Measurements from ENCODE around the gene GPR171. TPM values are rescaled to one million over a fixed set of nuclear protein-coding genes. Genes with fewer than 3 reads are reported as not detected.

GPR171 gene
- total RNA-seq, 2 experiments from 2014 or later = not detected

- CTCF ChIA-PET (ENCODE audit: unreplicated experiment) = no interaction called here
- BruUV-seq (replicated peaks) = no TSS peak
These were observed 36.9 kb downstream of the GPR171 start for GRCh38 chr3:151166161-151166560.

GRCh38 chr3:151165226-151165625 lies 37.8 kb downstream of the GPR171 start:
- CTCF ChIA-PET (ENCODE audit: unreplicated experiment) = no interaction called here
- no peaks in the 10 kb centered on the region for H3K9me2 ChIP-seq (ENCODE audit: insufficient read depth, low read length)
- DNase-seq (ENCODE audit: low spot score) = no peak
- no peak overlapping the region for H3K27ac ChIP-seq (ENCODE audit: low read depth, low read length, poor library complexity, severe bottlenecking)
- H3K4me3 ChIP-seq (ENCODE audit: low read depth, low read length, poor library complexity, severe bottlenecking) = no peak overlapping the region
- no peaks in the 10 kb centered on the region for H3K79me2 ChIP-seq (ENCODE audit: insufficient read depth, low read depth, low read length)
- peaks cover 10% of the 10 kb centered on the region; the same call in 1 of the 2 replicates for H3K36me3 ChIP-seq (ENCODE audit: insufficient read depth, low read length)
- H3K4me1 ChIP-seq (ENCODE audit: insufficient read depth, low read length, poor library complexity, severe bottlenecking) = peaks cover 11% of the 10 kb centered on the region
- H4K20me1 ChIP-seq (ENCODE audit: insufficient read depth, low read length) = no peaks in the 10 kb centered on the region
- intact Hi-C loops (cut with micrococcal nuclease; ENCODE audit: unreplicated experiment) = loop anchor here (5.0 kb wide), 1 partner anchor 672 kb away; no protein-coding TSS in a partner anchor
- POLR2A ChIA-PET = no interaction called here
- no peak for TF ChIP-seq CTCF (conservative IDR thresholded peaks at IDR 0.05; ENCODE audit: low read length)
- TF ChIP-seq EZH2phosphoT487 (IDR thresholded peaks at IDR 0.05; ENCODE audit: borderline replicate concordance, low read depth, low read length) = no peak
- H2AFZ ChIP-seq (ENCODE audit: low read length) = no peak overlapping the region
- no TSS peak for BruUV-seq (replicated peaks)
- H3K4me2 ChIP-seq (ENCODE audit: low read length) = no peak overlapping the region
- no peaks in the 10 kb centered on the region for H3K9me3 ChIP-seq (ENCODE audit: low read length)

More at GRCh38 chr3:151166161-151166560, 36.9 kb downstream of the GPR171 start:
- Histone ChIP-seq H4K20me1 (ENCODE audit: insufficient read depth, low read length) (no peaks in the 10 kb centered on the region), H3K79me2 (ENCODE audit: insufficient read depth, low read depth, low read length) (no peaks in the 10 kb centered on the region), H3K4me1 (ENCODE audit: insufficient read depth, low read length, poor library complexity, severe bottlenecking) (peaks cover 20% of the 10 kb centered on the region), H3K9me3 (ENCODE audit: low read length) (no peaks in the 10 kb centered on the region), H3K4me3 (ENCODE audit: low read depth, low read length, poor library complexity, severe bottlenecking) (no peak overlapping the region), H3K27ac (ENCODE audit: low read depth, low read length, poor library complexity, severe bottlenecking) (no peak overlapping the region), H3K9me2 (ENCODE audit: insufficient read depth, low read length) (no peaks in the 10 kb centered on the region), H3K36me3 (ENCODE audit: insufficient read depth, low read length) (peaks cover 9% of the 10 kb centered on the region; the same call in 1 of the 2 replicates), H3K4me2 (ENCODE audit: low read length) (no peak overlapping the region), H2AFZ (ENCODE audit: low read length) (no peak overlapping the region)
- intact Hi-C loops (cut with micrococcal nuclease; ENCODE audit: unreplicated experiment) = loop anchor here (5.0 kb wide), 1 partner anchor 671 kb away; no protein-coding TSS in a partner anchor
- TF ChIP-seq CTCF (conservative IDR thresholded peaks at IDR 0.05; ENCODE audit: low read length) (peak; percentile 48), EZH2phosphoT487 (IDR thresholded peaks at IDR 0.05; ENCODE audit: borderline replicate concordance, low read depth, low read length) (no peak)
- no peak for DNase-seq (ENCODE audit: low spot score)
- POLR2A ChIA-PET = no interaction called here

- Histone ChIP-seq H3K4me2 (ENCODE audit: low read length) (no peak overlapping the region), H2AFZ (ENCODE audit: low read length) (no peak overlapping the region), H3K36me3 (ENCODE audit: insufficient read depth, low read length) (peaks cover 23% of the 10 kb centered on the region; the same call in 1 of the 2 replicates), H3K9me2 (ENCODE audit: insufficient read depth, low read length) (no peaks in the 10 kb centered on the region), H3K27ac (ENCODE audit: low read depth, low read length, poor library complexity, severe bottlenecking) (no peak overlapping the region), H3K79me2 (ENCODE audit: insufficient read depth, low read depth, low read length) (no peaks in the 10 kb centered on the region), H4K20me1 (ENCODE audit: insufficient read depth, low read length) (no peaks in the 10 kb centered on the region), H3K9me3 (ENCODE audit: low read length) (no peaks in the 10 kb centered on the region), H3K4me3 (ENCODE audit: low read depth, low read length, poor library complexity, severe bottlenecking) (no peak overlapping the region), H3K4me1 (ENCODE audit: insufficient read depth, low read length, poor library complexity, severe bottlenecking) (no peaks in the 10 kb centered on the region)
- CTCF ChIA-PET (ENCODE audit: unreplicated experiment) = no interaction called here
- POLR2A ChIA-PET = interaction anchor here (0.5 kb wide), 1 partner anchor 60 kb away, joined by 5 read pairs; no protein-coding TSS in a partner anchor
- BruUV-seq (replicated peaks) = no TSS peak
- intact Hi-C loops (cut with micrococcal nuclease; ENCODE audit: unreplicated experiment) = no loop called here
- DNase-seq (ENCODE audit: low spot score) = no peak
- no peak for TF ChIP-seq CTCF (conservative IDR thresholded peaks at IDR 0.05; ENCODE audit: low read length)
These were observed 43.2 kb downstream of the GPR171 start for GRCh38 chr3:151159806-151160205.

Data from OCI-LY7 (cell line).